Medulla oblongata (tissue), 1 donor: ENCODE results near the gene GMPPB.

ENCODE experiments used
- DNase-seq: peaks from one replicate; pipeline ENCODE4 v3.0.0-alpha.2; 2015; ENCODE audit errors: extremely low spot score

Gene GMPPB

DNA sequence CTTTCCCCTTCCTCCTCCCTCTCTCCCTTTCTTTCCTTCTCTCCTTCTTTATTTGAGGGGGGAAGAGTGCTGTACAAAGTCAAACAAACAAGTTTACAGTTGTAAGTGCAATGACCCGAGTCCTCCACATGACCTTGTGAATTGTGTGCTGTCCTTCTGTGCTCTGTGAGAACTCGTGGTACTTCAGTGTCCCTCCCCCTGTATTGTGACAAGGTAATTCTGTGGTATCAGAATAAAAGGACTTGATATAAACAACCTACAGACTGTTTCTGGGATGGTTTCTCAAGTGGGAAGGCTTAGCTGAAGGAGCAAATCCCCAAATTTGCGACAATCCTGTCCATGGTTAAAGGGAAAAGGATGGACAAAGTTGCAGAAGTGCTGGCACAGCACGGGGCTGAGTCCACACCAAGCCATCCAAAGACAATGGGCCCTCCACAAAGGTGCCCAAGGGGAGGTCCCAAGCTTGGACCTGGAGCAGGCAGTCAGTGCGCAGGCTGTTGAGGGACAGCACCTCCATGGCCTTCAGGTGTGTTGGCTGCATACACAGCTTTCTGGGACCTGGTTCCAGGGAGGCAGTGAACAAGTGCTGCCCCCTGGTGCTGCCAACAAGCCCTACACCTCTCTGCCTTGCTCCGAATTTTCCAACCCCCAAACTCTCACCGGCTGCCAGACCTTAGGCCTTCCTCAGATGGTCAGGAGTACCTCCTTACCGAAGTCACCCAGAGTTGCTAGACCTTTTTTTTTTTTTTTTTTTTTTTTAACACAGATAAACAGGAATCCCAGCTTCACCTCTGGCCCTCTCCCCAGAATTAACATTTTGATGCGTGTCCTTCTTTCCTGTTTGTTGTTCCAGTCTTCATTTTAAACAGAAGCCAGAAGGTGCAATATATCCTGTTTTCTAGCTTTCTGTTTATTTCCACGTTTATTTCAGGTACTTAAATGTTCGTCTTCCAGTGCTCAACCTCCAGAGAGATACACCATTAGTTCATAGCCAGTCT lies 52.2 kb downstream of the GMPPB start:
- peak; percentile 70 for DNase-seq

DNA sequence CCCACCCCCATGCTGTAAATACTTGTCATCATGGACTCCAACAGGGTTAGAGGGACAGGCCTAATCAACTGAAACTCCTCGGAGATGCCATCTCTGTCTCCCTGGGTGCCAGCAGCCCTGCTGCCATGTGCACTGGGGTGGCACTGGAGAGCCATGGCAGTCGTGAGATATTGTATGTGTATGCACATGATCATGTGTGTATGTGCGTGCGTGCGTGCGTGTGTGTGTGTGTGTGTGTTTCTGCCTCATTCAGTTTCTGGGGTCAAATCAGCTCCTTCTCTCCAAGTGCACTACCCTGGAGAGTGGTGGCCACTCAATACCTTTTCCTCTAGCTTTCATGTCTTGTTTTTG lies 52.8 kb downstream of the GMPPB start:
- no peak for DNase-seq
